ENCODE results near the gene PRELP.

Gene PRELP

DNA sequence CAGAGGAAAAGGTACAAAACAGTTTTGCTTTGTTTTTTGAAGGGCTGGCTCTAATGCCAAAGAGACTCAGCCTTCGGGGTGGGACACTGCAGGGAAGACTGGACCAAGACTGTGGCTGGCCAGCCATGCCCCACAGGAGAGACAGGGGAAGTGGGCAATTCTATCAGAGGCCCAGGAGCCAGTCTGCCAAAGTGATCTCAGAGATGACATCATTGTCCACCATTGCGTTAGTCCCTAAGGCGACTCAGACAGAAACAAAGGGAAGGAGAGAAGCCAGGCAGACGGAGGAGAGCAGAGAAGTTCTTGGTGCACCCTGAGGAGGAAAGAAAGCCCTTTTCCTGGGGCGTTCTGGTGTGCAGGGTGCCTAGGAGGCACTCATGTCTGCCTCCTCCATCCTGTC lies 44.7 kb downstream of the PRELP start:
- in situ Hi-C loops (cut with MboI; ENCODE audit: low sequenced_read_pairs) = no loop called here

DNA sequence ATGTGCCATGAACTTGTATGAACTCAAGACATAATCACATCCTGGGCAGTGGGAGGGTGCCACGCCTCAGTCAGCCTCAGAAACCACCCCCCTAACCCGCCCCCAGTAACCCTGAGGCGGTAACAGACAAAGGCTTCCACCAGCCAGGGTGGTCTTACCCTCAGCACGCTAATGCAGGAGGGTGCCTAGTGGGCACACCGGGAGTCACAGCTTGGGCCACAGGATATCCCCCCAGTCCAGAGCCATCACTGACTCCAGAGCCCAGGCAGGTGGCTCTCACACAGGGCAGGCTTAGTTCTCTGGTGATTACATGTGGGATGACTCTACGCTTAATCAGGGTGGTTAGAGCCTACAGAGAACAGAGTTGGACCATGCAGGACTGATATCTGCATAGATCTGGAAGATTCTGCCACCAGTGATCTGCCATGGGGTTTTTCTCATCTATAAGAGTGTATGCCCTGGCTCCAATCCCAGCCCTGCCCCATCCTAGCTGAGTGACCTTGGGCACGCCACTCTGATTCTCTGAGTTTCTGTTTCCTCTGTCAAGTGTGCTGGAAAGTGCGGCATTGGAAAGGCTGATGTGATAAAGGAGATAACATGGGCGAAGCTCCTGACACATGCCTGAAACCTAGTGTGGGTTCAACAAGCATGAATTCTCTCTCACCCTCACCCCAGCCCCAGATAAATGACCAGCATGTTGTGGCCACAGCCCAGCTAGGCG lies 45.6 kb downstream of the PRELP start:
- in situ Hi-C loops (cut with MboI; ENCODE audit: low sequenced_read_pairs) = no loop called here

DNA sequence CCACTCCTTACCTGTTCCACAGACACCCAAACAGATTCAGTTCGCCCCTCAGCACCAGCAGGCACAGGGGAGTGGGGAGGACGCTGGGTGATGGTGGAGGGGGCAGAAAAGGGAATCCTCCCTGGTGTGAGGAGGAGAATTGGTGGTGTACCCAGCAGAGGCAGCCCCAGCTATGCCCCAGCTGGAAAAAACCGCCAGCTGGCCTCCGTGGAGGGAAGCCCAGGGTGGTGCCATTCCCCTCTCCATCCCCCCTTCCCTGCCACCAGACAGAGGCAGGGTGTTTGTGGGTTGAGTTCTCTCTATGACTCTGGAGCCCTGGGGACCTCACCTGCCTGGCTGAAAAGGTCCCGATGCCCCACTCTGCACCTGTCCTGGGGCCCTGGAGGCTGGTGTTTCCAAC lies 46.2 kb downstream of the PRELP start:
- in situ Hi-C loops (cut with MboI; ENCODE audit: low sequenced_read_pairs) = no loop called here

DNA sequence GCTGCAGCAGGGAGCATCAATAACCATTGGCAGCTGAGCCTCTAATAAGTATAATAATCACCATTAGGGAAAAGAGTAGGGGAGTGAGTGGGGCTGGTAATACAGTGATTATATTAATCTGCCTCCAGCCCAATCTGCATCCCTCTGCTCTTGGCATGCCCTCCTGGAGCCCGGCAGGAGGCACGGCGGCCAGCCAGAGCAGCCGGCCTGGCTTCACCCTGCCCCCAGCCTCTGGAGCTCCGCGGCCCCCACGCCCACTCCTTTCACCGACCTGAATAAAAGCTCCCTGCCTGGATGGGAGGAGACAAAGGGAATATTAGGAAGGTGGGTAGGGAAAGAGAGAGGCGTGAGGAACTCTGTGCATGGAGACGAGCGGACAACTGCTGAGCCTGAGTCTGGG lies 46.6 kb downstream of the PRELP start:
- in situ Hi-C loops (cut with MboI; ENCODE audit: low sequenced_read_pairs) = no loop called here

DNA sequence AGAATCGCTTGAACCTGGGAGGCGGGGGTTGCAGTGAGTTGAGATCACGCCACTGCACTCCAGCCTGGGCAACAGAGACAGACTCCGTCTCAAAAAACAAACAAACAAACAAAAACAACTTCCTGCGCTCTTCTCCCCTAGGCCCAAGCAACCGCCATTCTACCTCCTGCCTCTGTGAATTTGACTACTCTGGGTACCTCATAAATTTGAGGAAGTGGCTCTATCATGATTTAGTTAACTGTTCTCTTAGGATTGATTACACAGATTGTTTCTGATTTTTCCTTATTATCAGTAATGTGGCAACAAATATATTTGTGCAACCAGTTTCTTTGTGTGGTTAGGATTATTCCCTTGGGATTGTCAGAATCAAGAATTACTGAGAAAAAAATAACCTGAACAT lies 48.1 kb downstream of the PRELP start:
- in situ Hi-C loops (cut with MboI; ENCODE audit: low sequenced_read_pairs) = no loop called here

DNA sequence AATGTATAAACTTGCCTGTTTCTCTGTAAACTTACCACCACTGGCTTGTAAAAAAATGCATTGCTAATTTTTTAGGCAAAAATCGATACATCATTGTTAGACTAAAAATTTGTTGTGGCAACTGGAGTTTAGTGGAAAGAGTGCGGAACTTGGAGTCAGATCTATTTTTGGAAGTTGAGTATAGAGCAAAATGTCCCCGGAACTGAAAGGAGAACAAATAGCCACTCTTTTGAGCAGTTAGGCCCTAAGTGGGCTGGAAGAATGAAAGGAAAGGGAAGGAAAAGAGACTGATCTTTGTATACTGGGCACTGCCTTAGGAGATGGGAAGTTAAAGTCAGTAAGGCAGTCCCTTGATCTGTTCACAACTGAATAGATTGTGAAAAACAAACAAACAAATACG lies 48.5 kb downstream of the PRELP start:
- in situ Hi-C loops (cut with MboI; ENCODE audit: low sequenced_read_pairs) = no loop called here

DNA sequence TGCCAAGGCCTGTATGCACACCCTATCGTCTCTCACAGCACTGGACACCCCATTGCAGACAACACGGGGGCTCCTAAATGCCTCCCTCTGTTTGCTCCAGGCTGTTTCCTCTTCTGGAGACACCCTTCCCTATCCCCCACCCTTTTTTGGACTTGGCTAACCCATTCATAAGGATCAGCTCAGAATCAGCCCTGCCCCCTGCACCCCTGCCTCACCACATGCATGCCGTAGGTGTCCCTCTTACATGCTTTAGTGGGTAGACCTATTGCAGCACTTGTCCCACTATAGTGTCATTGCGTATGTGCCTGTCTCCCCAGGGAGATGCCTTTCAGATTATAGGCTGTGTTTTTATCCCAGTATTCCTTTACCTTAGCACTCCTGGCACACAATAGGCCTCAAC lies 49.2 kb downstream of the PRELP start:
- in situ Hi-C loops (cut with MboI; ENCODE audit: low sequenced_read_pairs) = no loop called here

DNA sequence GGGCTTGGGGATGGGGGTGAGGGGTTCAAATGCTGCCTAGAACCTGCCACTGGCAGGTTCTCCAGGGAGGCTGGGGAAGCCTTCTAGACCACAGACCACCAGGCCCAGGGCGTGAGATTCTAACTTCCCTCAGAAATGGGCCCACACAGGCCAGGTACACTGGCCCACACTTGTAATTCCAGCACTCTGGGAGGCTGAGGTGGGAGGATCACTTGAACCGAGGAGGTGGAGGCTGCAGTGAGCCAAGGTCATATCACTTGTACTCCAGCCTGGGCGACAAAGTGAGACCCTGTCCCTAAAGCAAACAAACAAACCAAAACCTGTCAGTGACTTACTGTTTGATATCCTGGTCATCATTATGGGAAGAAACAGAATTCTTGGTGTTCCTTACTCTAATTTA lies 50.1 kb downstream of the PRELP start:
- in situ Hi-C loops (cut with MboI; ENCODE audit: low sequenced_read_pairs) = no loop called here

DNA sequence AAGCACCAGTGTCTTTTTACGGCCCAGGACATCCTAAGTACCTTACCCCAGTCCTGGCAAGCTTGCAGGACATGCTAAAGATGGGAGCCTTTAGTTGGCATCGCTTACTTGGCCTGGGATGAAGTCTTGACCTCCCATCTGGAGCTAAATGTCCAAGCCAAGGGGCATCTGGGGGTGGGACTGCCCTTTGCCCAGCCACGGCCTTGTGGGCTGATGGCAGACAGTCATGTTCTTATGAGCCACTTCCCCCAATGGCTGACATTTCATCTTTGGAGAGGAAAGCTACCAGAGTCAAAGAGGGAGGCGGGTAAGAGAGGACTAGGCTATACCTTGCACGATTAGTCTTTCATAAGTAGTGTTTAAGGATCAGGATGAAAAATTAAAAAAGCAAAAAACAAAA lies 50.5 kb downstream of the PRELP start:
- in situ Hi-C loops (cut with MboI; ENCODE audit: low sequenced_read_pairs) = no loop called here

DNA sequence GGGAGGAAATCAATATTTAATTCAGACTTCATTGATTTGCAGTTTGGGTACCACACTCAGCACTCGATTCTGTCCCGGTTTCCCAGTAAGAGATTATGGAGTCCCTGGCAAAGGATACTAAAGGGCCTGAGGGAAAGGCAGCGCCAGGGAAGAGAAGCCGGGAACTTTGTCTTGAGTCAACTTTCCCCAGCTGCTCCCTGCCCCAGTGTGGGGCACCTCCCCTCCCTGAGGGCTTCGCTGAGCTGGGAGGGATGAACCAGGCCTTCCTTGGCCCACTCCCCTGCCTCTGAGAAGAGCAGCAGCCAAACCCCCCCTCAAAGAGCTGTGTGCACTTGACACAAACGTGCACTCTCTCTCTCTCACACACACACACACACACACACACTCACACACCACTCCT lies 51.0 kb downstream of the PRELP start:
- in situ Hi-C loops (cut with MboI; ENCODE audit: low sequenced_read_pairs) = no loop called here

DNA sequence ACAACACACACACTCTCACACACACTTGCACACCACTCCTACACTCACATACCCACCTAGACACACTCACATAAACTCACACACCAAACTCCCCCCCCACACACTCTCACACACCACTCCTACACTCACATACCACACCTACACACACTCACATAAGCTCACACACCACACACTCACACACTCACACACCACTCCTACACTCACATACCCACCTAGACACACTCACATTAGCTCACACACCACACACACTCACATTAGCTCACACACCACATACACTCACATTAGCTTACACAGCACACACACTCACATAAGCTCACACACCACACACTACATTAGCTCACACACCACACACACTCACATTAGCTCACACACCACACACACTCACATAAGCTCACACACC lies 51.4 kb downstream of the PRELP start:
- in situ Hi-C loops (cut with MboI; ENCODE audit: low sequenced_read_pairs) = no loop called here

DNA sequence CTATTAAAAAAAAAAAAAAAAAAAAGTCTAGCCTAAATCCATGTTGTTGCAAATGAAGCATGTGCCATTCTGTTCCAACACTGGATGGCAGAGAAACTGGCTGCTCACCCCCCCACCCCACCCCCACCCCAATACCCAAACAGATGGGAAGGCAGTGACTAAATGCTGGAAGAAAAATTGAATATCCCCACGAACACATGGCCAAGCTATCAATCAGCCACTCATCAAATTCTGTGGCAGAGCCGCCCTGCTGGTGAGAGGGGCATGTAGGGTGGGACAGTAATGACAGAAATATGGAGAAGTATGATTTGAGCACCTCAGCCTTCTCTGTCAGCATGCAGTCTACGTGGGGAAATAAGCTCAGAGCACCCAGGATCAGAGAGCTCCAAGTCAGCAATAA lies 52.5 kb downstream of the PRELP start:
- in situ Hi-C loops (cut with MboI; ENCODE audit: low sequenced_read_pairs) = no loop called here

DNA sequence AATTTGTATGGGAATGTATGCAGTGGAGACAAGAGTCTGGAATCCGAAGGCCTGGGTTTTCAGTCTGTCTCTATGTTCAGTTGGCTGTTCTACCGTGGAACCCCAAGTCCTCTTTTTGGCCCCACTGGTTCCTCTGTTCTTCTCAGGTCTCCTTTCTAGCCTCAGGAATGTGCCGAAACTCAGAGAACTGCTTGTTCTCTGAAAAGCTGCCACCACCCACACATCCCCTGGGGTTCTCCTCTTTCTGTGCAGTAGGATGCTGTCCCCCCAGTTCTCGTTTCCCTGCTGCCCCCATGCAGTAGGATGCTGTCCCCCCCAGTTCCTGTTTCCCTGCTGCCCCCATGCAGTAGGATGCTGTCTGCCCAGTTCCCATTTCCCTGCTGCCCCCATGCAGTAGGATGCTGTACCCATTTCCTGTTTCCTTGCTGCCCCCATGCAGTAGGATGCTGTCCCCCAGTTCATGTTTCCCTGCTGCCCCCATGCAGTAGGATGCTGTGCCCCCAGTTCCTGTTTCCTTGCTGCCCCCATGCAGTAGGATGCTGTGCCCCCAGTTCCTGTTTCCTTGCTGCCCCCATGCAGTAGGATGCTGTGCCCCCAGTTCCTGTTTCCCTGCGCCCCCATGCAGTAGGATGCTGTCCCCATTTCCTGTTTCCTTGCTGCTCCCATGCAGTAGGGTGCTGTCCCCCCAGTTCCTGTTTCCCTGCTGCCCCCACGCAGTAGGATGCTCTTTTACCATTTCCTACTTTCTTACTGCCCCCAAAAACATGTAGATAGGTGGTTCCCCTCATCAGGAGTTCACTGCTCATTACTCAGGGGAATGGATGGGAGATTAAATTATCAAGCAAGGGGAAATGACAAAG lies 53.6 kb downstream of the PRELP start:
- in situ Hi-C loops (cut with MboI; ENCODE audit: low sequenced_read_pairs) = no loop called here

DNA sequence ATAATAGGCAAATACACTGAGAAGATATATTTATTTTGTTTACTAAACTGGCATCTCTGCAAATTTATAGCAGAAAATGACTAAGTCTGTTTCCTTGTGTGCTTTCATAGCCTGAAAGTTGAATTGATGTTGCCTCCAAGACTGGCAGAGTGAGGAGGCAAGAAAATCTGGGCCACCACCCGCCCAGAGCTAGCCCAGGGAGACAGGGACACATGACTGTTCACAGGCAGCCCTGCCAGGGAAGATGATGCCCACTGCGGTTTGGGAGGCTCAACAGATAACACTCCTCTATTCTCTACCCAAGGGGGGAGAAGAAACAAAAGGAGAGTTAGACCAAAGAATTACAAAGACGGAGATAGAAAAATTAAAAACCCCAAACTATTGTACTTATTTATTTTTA lies 55.5 kb downstream of the PRELP start:
- in situ Hi-C loops (cut with MboI; ENCODE audit: low sequenced_read_pairs) = no loop called here

DNA sequence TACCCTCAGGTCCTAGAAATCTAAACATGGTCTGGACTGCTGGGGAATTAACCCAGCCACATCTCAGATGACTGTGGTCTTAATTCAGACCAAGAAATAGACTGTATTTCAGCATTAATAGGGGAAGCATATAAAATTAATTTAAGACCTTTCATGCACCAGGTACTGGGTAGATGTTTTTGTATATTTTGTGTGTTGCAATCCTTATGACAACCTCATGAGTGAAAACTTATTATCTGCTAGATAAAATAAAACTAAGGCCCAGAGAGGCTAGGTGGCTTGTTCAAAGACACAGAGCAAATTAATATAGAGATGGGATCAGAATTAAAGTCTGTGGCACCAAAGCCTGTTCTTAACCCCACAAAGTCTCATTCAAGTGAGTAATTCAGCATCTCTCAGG lies 58.4 kb downstream of the PRELP start:
- in situ Hi-C loops (cut with MboI; ENCODE audit: low sequenced_read_pairs) = no loop called here

DNA sequence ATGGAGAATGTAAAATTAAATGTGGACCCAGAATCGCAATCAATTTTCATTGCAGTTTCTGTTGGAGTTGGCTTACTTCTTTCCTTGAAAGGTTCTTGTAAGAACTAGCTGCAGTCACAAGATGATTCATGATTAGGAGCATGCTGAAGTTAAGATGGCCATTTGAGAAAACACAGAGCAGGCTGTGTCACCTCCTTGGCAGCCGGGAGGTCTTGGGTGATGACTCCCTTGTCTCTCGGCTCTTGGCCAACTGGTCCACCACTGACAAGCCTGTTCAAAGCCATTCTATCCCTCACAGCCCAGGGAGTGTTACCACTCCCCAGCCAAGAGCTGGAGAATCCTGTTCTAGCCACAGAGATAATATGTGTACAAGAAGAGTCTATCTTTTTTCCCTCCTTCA lies 58.9 kb downstream of the PRELP start:
- in situ Hi-C loops (cut with MboI; ENCODE audit: low sequenced_read_pairs) = no loop called here

DNA sequence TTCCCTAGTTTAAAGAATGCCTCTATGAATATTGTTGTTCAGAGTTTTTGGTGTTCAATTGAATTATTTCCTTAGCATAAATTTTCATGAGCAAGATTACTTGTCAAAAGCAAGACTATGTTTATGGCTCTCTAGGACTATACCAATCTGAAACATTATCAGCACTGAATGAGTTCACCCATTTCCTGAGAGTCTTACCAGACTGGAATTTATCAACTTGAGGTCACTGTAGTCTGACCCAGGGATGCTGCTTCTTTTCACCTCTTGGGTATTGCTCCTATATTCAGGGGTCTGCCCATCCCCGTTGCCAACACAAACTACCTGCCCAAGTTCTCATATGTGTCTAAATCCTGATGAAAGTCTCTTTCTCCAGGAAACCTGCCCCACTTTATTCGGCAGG lies 61.0 kb downstream of the PRELP start:
- in situ Hi-C loops (cut with MboI; ENCODE audit: low sequenced_read_pairs) = no loop called here

DNA sequence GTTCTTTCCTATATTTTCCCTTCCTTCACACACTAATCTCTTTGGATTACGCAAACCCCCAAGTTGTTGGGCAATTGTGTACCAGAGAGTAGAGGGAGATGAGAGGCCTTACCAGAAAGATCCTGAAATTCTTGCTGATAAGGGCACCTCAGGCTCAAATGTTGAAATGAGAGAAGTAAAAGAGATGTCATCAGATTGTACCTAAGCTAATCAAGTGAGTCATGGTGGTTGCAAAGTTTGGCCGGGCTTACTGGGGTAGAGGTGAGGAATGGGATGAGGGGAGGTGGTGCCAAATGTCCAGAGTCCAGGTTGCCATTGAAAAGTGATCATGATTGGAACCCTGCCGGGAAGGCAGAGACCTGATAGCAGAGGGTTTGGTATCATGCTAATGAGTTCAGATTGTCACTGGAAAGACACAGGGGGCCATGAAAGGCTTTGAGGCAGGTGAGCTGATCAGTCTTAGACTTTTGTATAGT lies 61.4 kb downstream of the PRELP start:
- in situ Hi-C loops (cut with MboI; ENCODE audit: low sequenced_read_pairs) = no loop called here

DNA sequence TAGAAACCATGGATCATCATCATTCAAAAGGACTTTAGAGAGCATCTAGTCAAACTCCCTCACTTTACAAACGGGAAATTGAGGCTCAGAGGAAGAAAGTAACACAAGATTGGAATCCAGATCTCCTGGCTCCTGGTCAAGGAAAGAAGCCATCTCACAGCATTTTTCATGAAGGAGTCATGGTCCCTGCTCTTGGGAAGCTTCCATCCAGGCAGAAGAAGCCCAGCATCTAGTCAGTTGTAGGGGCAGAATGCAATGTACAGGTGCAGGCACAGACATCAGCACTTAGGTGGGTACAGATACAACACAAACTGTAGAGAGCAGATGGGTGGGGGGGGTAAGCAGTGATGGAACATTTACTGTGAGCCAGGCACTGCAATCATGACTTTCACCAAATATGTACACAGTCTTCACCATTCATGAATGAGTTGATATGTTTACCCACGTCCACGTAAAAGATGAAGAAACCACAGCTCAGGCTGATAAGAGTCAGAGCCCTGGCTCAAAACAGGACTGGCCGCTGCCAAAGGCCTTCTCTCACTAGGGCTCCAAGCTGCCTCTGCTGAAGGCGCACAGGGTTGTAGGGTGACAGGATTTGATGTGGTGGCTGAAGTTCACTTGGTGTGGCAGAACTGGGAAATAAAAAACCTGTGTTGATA lies 62.3 kb downstream of the PRELP start:
- in situ Hi-C loops (cut with MboI; ENCODE audit: low sequenced_read_pairs) = no loop called here

DNA sequence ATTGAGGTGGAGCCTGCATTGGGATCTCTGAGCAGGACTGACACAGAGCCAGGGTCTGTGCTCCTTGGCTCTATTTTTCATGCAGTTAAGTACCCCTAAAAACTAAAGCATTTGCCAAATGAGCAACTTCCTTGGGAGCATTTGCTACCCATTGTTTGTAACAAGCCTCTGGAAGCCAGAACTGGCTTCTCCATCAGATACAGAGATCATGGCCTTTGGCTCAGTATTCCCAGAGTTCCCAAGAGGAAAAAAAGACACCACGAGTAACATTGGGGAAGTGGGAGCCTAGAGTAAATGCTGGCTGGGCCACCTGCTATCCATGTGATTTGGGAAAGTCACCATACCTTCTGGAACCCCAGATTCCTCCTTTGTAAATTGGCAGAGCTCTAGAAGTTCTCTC lies 63.1 kb downstream of the PRELP start:
- in situ Hi-C loops (cut with MboI; ENCODE audit: low sequenced_read_pairs) = no loop called here

DNA sequence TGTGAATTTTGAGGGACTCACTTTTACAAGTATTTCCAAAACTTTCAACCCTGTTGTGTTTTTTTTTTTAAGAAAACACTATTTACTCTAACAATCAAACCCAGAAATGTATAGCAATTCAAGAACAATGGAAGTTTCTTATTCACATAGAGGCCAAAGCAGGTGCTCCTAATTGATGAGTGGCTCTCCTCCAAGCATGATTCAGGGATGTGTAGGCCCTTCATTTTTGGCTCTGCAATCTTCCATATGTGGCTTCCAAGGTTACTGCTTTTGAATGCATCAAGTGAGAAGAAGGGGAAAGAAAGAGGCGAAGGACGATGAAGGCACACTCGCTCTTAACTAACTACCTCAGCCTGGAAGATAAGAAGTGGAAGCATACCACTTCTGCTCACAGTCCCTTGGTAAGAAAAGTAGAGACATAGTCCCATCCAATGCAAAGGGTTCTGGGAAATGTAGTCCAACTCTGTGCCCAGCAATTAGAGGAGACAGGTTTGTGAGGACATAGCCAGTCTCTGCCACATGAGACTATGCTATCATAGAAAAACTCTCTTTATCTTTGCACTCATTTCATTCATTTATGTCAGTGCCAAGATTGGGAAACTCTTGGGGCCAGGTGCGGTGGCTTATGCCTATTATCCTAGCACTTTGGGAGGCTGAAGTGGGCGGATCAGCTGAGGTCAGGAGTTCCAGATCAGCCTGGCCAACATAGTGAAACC lies 64.4 kb downstream of the PRELP start:
- in situ Hi-C loops (cut with MboI; ENCODE audit: low sequenced_read_pairs) = no loop called here

Data from HL-60/S4 (cell line).